Smooth muscle cell (in vitro differentiated cells): ENCODE results near the gene HOXB6. TPM values are rescaled to one million over a fixed set of nuclear protein-coding genes. Genes with fewer than 3 reads are reported as not detected.

Experiments used
- DNase-seq: peaks from one replicate; lab custom pipeline; 2025; ENCODE audit not compliant: unreplicated experiment; lab: John Stamatoyannopoulos, UW
- H2AFZ ChIP-seq: fragments of 200-600 bp; sonication (generic); 2 replicates; pipeline ENCODE4 v1.6.0; 2016; ENCODE audit warnings: antibody characterized with exemption, low read depth, mild to moderate bottlenecking
- H3F3A ChIP-seq: fragments of 200-600 bp; sonication (generic); 2 replicates; pipeline ENCODE4 v1.6.0; 2017; ENCODE audit warnings: antibody characterized with exemption, low read depth
- H3K27ac ChIP-seq: fragments of 200-600 bp; sonication (generic); 2 replicates; pipeline ENCODE4 v1.5.1; 2016; ENCODE audit warnings: low read depth, mild to moderate bottlenecking
- H3K27me3 ChIP-seq: fragments of 200-600 bp; sonication (generic); 2 replicates; pipeline ENCODE4 v1.6.1; 2016; ENCODE audit warnings: low read depth, mild to moderate bottlenecking
- H3K36me3 ChIP-seq: fragments of 200-600 bp; sonication (generic); 2 replicates; pipeline ENCODE4 v1.5.1; 2016; ENCODE audit warnings: low read depth
- H3K4me1 ChIP-seq: fragments of 200-600 bp; sonication (generic); 2 replicates; pipeline ENCODE4 v1.5.1; 2016; ENCODE audit warnings: low read depth
- H3K4me2 ChIP-seq: fragments of 200-600 bp; sonication (generic); 2 replicates; pipeline ENCODE4 v1.6.0; 2016; ENCODE audit warnings: mild to moderate bottlenecking
- H3K4me3 ChIP-seq: fragments of 200-600 bp; sonication (generic); 2 replicates; pipeline ENCODE4 v1.5.1; 2016; ENCODE audit warnings: mild to moderate bottlenecking
- H3K79me2 ChIP-seq: fragments of 200-600 bp; sonication (generic); 2 replicates; pipeline ENCODE4 v1.6.0; 2016; ENCODE audit warnings: low read depth, mild to moderate bottlenecking
- H3K9ac ChIP-seq: fragments of 200-600 bp; sonication (generic); 2 replicates; pipeline ENCODE4 v1.6.0; 2016; ENCODE audit warnings: low read depth
- H3K9me3 ChIP-seq: fragments of 200-600 bp; sonication (generic); replicated peaks from 2 replicates; pipeline ENCODE4 v1.5.1; 2016; ENCODE audit warnings: low read depth
- H4K20me1 ChIP-seq: fragments of 200-600 bp; sonication (generic); 2 replicates; pipeline ENCODE4 v1.6.0; 2016; ENCODE audit warnings: low read depth
- CTCF ChIP-seq: fragments of 200-600 bp; sonication (generic); IDR thresholded peaks from 2 replicates; pipeline ENCODE4 v1.5.1; 2017; ENCODE audit warnings: borderline replicate concordance, mild to moderate bottlenecking, antibody characterized with exemption; ENCODE audit not compliant: insufficient read depth, poor library complexity, severe bottlenecking
- WGBS: methylation state at CpG from one replicate; pipeline ENCODE4 v1.1.7; 2016; ENCODE audit warnings: low lambda C conversion rate; 5-methylcytosine and 5-hydroxymethylcytosine counted together
- polyA plus RNA-seq: library from polyadenylated mRNA; unstranded; fragments of >200 nt; fragmentation: Nextera tagmentation; extraction: Ambion mirVana; gene quantifications from 2 replicates; pipeline ENCODE4 v1.2.1, GENCODE V29; 2016
- total RNA-seq: library from RNA; depleted of rRNA; stranded (reverse); fragments of >200 nt; gene quantifications from 2 replicates; pipeline ENCODE4 v1.2.3, GENCODE V29; 2014

Gene HOXB6
- total and polyA plus RNA-seq, 2 experiments from 2014 or later, result 6.3 to 9.3 TPM

GRCh38 chr17:48647103-48647962 is 42.5 kb upstream of the HOXB6 start:
- H3K79me2 ChIP-seq, result peaks cover 89% of the 10 kb centered on the region
- H3K4me3 ChIP-seq, result peak overlapping the region; percentile 55
- WGBS, result 3% methylated on average over 11 of the region's 30 CpGs
- H3F3A ChIP-seq, result peaks cover 27% of the 10 kb centered on the region
- H2AFZ ChIP-seq, result peak overlapping the region; percentile 79
- DNase-seq, result no peak
- TF ChIP-seq CTCF, result no peak
- H3K4me2 ChIP-seq, result peak overlapping the region; percentile 92
- peak overlapping the region; percentile 80 for H3K9ac ChIP-seq
- no peaks in the 10 kb centered on the region for H3K36me3 ChIP-seq
- H3K27ac ChIP-seq, result peak overlapping the region; percentile 92
- H3K9me3 ChIP-seq, result no peaks in the 10 kb centered on the region
- H3K4me1 ChIP-seq, result peaks cover 7% of the 10 kb centered on the region
- peaks cover 22% of the 10 kb centered on the region for H4K20me1 ChIP-seq
- no peaks in the 10 kb centered on the region for H3K27me3 ChIP-seq

GRCh38 chr17:48646183-48647102 is 41.7 kb upstream of the HOXB6 start:
- peaks cover 7% of the 10 kb centered on the region for H3K4me1 ChIP-seq
- TF ChIP-seq CTCF, result no peak
- H2AFZ ChIP-seq, result peak overlapping the region; percentile 32
- H3K36me3 ChIP-seq, result no peaks in the 10 kb centered on the region
- H4K20me1 ChIP-seq, result peaks cover 19% of the 10 kb centered on the region
- H3K4me3 ChIP-seq, result peak overlapping the region; percentile 55
- no peaks in the 10 kb centered on the region for H3K27me3 ChIP-seq
- H3K27ac ChIP-seq, result peak overlapping the region; percentile 92
- H3K9ac ChIP-seq, result peak overlapping the region; percentile 80
- H3F3A ChIP-seq, result peaks cover 27% of the 10 kb centered on the region
- H3K9me3 ChIP-seq, result no peaks in the 10 kb centered on the region
- H3K4me2 ChIP-seq, result peak overlapping the region; percentile 92
- under 1% methylated on average over 66 of the region's 80 CpGs for WGBS
- H3K79me2 ChIP-seq, result peaks cover 89% of the 10 kb centered on the region
- DNase-seq, result no peak

- Histone ChIP-seq H3K79me2 (peaks cover 92% of the 10 kb centered on the region), H3K9me3 (no peaks in the 10 kb centered on the region), H3K4me3 (peak overlapping the region; percentile 55), H3K27ac (peak overlapping the region; percentile 92), H4K20me1 (peaks cover 19% of the 10 kb centered on the region), H3K4me2 (peak overlapping the region; percentile 92), H3F3A (peaks cover 27% of the 10 kb centered on the region), H2AFZ (peak overlapping the region; percentile 32), H3K9ac (peak overlapping the region; percentile 80), H3K4me1 (peaks cover 7% of the 10 kb centered on the region), H3K27me3 (no peaks in the 10 kb centered on the region), H3K36me3 (no peaks in the 10 kb centered on the region)
- DNase-seq, result no peak
- WGBS, result 7% methylated on average over 14 of the region's 14 CpGs
- no peak for TF ChIP-seq CTCF
Observed at GRCh38 chr17:48645639-48646182, 40.9 kb upstream of the HOXB6 start.
